Subcutaneous adipose tissue (tissue), 4 donors: ENCODE measurements around the gene CDC42BPG. TPM values are rescaled to one million over a fixed set of nuclear protein-coding genes. Genes with fewer than 3 reads are reported as not detected.

ENCODE experiments used
- CTCF ChIP-seq: fragments of 450-650 bp; IDR thresholded peaks from one replicate; pipeline ENCODE4 v1.5.1; 2016; ENCODE audit warnings: low read depth, mild to moderate bottlenecking, control low read depth, antibody characterized with exemption, moderate library complexity
- total RNA-seq, 4 donors: library from RNA; depleted of rRNA; stranded (reverse); fragments of >200 nt; gene quantifications; one replicate each; pipeline ENCODE4 v1.1.0, GENCODE V29; 2016

Gene CDC42BPG
- total RNA-seq, 4 donors from 2014 or later = 0.17 to 0.38 (median 0.22) TPM; not detected in 1

- TF ChIP-seq CTCF = no peak
Observed at GRCh38 chr11:64874308-64875240, 30.1 kb upstream of the CDC42BPG start.

GRCh38 chr11:64872790-64873488 is 28.5 kb upstream of the CDC42BPG start:
- TF ChIP-seq CTCF = no peak

- no peak for TF ChIP-seq CTCF
Observed at GRCh38 chr11:64871492-64871891, 27.0 kb upstream of the CDC42BPG start.

- TF ChIP-seq CTCF = no peak
Observed at GRCh38 chr11:64870893-64871466, 26.5 kb upstream of the CDC42BPG start.

GRCh38 chr11:64870176-64870892 is 25.9 kb upstream of the CDC42BPG start:
- TF ChIP-seq CTCF = no peak

- TF ChIP-seq CTCF = no peak
Observed at GRCh38 chr11:64869571-64870175, 25.2 kb upstream of the CDC42BPG start.
